Progenitor cell of endocrine pancreas (in vitro differentiated cells): ENCODE data around the gene DAPK1. TPM values are rescaled to one million over a fixed set of nuclear protein-coding genes. Genes with fewer than 3 reads are reported as not detected.
A peak's percentile ranks its signal among the peaks of the same experiment; 100 is the strongest.

Source experiments
- DNase-seq: peaks from one replicate; pipeline ENCODE4 v3.0.0; 2021; ENCODE audit warnings: low spot score; ENCODE audit not compliant: unreplicated experiment
- H3K27ac Mint-ChIP-seq: 2 replicates; pipeline ENCODE4 v1.8.0; 2021; ENCODE audit warnings: mild to moderate bottlenecking, moderate library complexity, mixed read lengths
- H3K27me3 Mint-ChIP-seq: 2 replicates; pipeline ENCODE4 v1.8.0; 2021; ENCODE audit warnings: mixed read lengths
- H3K36me3 Mint-ChIP-seq: 2 replicates; pipeline ENCODE4 v1.8.0; 2022; ENCODE audit warnings: mixed read lengths; ENCODE audit not compliant: insufficient read depth
- H3K4me1 Mint-ChIP-seq: 2 replicates; pipeline ENCODE4 v1.8.0; 2021; ENCODE audit warnings: low read depth, mixed read lengths
- H3K4me3 Mint-ChIP-seq: 2 replicates; pipeline ENCODE4 v1.8.0; 2021; ENCODE audit warnings: low read depth, mild to moderate bottlenecking, moderate library complexity, mixed read lengths
- H3K9me3 Mint-ChIP-seq: 2 replicates; pipeline ENCODE4 v1.8.0; 2021; ENCODE audit warnings: low read depth, mixed read lengths
- total RNA-seq: library from RNA; stranded (reverse); gene quantifications from 2 replicates; pipeline ENCODE4 v1.2.1, GENCODE V29; 2021
- TF ChIP-seq, protein P1 (sequence below): fragments of 200-600 bp; sonication (generic); IDR thresholded peaks from one replicate; pipeline ENCODE4 v1.5.0; 2021; ENCODE audit warnings: antibody characterized with exemption, mild to moderate bottlenecking; ENCODE audit not compliant: unreplicated experiment

Gene DAPK1
- total RNA-seq, 1 donor from 2014 or later = 202 TPM

GRCh38 chr9:87464992-87465378 lies 32.7 kb upstream of the DAPK1 start:
- H3K36me3 Mint-ChIP-seq = no peaks in the 10 kb centered on the region
- TF ChIP-seq, protein P1, sequence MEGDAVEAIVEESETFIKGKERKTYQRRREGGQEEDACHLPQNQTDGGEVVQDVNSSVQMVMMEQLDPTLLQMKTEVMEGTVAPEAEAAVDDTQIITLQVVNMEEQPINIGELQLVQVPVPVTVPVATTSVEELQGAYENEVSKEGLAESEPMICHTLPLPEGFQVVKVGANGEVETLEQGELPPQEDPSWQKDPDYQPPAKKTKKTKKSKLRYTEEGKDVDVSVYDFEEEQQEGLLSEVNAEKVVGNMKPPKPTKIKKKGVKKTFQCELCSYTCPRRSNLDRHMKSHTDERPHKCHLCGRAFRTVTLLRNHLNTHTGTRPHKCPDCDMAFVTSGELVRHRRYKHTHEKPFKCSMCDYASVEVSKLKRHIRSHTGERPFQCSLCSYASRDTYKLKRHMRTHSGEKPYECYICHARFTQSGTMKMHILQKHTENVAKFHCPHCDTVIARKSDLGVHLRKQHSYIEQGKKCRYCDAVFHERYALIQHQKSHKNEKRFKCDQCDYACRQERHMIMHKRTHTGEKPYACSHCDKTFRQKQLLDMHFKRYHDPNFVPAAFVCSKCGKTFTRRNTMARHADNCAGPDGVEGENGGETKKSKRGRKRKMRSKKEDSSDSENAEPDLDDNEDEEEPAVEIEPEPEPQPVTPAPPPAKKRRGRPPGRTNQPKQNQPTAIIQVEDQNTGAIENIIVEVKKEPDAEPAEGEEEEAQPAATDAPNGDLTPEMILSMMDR = no peak
- H3K27me3 Mint-ChIP-seq = no peaks in the 10 kb centered on the region
- peaks cover 16% of the 10 kb centered on the region for H3K4me1 Mint-ChIP-seq
- H3K27ac Mint-ChIP-seq = no peak overlapping the region
- H3K4me3 Mint-ChIP-seq = no peak overlapping the region
- peaks cover 3% of the 10 kb centered on the region for H3K9me3 Mint-ChIP-seq
- DNase-seq = no peak

- DNase-seq = no peak
- H3K9me3 Mint-ChIP-seq = peaks cover 3% of the 10 kb centered on the region
Measured at GRCh38 chr9:87465816-87466215, 31.9 kb upstream of the DAPK1 start.

DNA sequence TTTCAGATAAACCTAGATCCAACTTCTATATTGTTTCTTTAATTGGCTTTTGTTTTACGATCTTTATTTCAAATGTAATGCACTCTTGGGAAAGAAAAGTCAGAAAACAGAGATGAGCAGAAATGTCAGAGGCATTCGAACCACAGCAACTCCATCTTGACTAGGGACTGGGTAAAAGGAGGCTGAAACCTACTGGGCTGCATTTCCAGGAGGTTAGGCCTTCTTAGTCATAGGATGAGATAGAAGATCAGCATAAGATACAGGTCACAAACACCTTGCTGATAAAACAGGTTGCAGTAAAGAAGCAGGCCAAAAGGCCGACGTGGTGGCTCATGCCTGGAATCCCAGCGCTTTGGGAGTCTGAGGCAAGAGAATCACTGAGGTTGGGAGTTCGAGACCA lies 30.5 kb upstream of the DAPK1 start:
- Mint-ChIP-seq H3K27ac (no peak overlapping the region), H3K4me1 (peaks cover 20% of the 10 kb centered on the region), H3K27me3 (no peaks in the 10 kb centered on the region), H3K4me3 (no peak overlapping the region), H3K9me3 (peaks cover 3% of the 10 kb centered on the region), H3K36me3 (no peaks in the 10 kb centered on the region)
- DNase-seq = no peak
- TF ChIP-seq, protein P1 = no peak

More at GRCh38 chr9:87465816-87466215, 31.9 kb upstream of the DAPK1 start:
- Mint-ChIP-seq H3K4me3 (no peak overlapping the region), H3K36me3 (no peaks in the 10 kb centered on the region), H3K4me1 (peaks cover 20% of the 10 kb centered on the region), H3K27ac (peak overlapping the region; percentile 31), H3K27me3 (no peaks in the 10 kb centered on the region)
- TF ChIP-seq, protein P1 = no peak

- H3K4me1 Mint-ChIP-seq = peaks cover 17% of the 10 kb centered on the region
- no peaks in the 10 kb centered on the region for H3K36me3 Mint-ChIP-seq
- TF ChIP-seq, protein P1 = no peak
- H3K27ac Mint-ChIP-seq = no peak overlapping the region
- H3K9me3 Mint-ChIP-seq = peaks cover 3% of the 10 kb centered on the region
- H3K27me3 Mint-ChIP-seq = no peaks in the 10 kb centered on the region
- no peak for DNase-seq
- H3K4me3 Mint-ChIP-seq = no peak overlapping the region
Measured at GRCh38 chr9:87469793-87470465, 27.7 kb upstream of the DAPK1 start.

DNA sequence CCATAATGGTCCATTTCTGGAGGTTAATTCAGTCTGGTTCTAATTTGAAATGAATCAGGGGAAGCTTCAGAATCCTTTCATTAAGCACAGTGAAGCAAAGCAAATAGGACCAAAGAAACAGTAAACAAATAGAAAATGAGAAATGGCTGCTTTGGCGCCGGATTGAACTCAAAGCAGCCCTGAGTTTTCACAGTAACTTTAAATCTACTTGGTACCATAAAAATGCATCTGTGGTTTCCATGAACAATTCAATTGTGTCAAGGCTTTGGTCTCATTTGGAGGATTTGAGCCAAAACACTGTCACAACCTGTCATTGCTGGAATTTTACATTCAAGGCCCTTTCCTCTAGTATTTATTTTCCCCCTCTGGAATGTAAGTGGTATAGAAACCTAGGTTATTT lies 25.9 kb upstream of the DAPK1 start:
- Mint-ChIP-seq H3K36me3 (no peaks in the 10 kb centered on the region), H3K4me3 (no peak overlapping the region), H3K27me3 (no peaks in the 10 kb centered on the region), H3K9me3 (no peaks in the 10 kb centered on the region), H3K27ac (no peak overlapping the region), H3K4me1 (peaks cover 15% of the 10 kb centered on the region)
- DNase-seq = no peak
- TF ChIP-seq, protein P1 = no peak
